HG02588 (cell line): ENCODE measurements around the gene KLRF1.
A peak's percentile ranks its signal among the peaks of the same experiment; 100 is the strongest.

Experiments used
- ATAC-seq: cut with Tn5 transposase; IDR thresholded peaks from one replicate; pipeline ENCODE4 v1.9.1; 2021; ENCODE audit warnings: mild to moderate bottlenecking, moderate library complexity; ENCODE audit not compliant: unreplicated experiment

The KLRF1 gene

DNA sequence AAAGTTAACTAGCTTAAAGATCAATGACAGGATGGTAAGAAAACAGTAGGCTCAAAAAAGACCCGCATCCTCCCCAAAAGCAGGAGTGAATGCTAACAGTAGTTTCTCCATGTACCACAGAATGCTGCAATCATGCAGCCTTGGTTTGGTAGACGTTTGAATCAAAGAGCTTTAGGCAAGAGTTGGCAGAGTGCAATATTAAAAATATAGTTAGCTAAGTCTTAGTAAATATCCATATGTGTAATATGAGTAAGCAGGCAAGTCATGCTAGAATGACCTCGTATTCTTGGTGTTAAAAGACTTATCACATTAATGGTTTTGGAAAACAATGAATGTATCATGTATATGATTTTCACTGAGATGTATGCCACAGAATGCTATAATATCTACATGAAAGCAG lies 18.8 kb upstream of the KLRF1 start:
- ATAC-seq, result no peak

GRCh38 chr12:9809338-9809737 lies 17.9 kb upstream of the KLRF1 start:
- no peak for ATAC-seq

DNA sequence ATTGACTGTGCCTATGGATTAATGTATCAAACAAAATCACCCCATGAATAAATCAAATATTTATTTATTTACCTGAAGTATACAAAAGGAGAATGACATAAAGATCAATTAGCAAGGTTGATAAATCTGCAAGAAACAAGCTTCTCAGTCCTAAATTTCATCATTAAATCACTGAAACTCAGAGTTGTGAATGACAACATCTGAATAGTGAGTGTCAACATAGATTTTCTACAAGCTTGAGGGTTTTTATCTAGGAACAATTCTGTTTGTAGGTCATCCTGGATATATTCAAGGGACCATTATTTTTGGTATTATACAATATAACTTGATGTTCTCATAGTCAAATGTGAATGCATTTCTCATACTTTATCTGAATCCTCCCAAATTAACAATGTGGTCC lies 17.4 kb upstream of the KLRF1 start:
- no peak for ATAC-seq

DNA sequence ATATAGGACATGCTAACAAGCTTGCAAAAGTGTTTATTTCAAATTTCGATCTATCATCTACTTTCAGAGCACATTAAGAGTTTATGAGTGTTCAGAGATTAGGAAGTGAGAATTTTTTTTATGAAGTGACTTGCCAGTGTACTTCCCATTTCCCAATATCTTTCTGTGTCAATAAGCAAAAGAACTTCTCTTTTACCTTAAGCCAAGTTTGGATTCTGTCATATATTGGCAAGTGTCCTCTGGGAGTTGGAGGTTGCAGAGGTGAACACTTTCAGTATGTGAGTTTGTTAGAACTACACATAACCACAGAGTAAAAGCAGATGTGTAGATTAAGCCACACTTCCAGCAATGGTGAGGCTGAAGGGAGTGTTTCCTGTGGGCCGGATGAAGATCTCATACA lies 16.6 kb upstream of the KLRF1 start:
- no peak for ATAC-seq

DNA sequence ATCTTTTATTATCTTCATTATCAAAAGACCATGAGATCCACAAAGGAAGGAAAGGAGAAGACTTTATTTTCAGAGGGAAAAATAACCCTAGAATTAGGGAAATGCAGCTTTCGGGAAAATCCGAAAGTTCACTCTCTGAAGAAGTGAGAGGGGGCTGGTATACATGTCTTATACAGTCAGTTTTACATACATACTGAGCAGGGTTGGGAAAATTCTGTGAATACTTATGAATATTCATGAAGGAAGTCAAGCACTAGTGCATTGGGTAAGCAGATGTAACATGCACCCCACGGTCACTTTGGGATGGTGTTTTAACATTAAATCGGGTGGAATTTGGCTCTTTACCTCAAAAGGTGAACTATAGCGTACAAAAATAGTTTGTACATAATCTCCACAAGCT lies 15.7 kb upstream of the KLRF1 start:
- no peak for ATAC-seq

- peak; percentile 93 for ATAC-seq
Measured at GRCh38 chr12:9813821-9814798, 13.2 kb upstream of the KLRF1 start.

DNA sequence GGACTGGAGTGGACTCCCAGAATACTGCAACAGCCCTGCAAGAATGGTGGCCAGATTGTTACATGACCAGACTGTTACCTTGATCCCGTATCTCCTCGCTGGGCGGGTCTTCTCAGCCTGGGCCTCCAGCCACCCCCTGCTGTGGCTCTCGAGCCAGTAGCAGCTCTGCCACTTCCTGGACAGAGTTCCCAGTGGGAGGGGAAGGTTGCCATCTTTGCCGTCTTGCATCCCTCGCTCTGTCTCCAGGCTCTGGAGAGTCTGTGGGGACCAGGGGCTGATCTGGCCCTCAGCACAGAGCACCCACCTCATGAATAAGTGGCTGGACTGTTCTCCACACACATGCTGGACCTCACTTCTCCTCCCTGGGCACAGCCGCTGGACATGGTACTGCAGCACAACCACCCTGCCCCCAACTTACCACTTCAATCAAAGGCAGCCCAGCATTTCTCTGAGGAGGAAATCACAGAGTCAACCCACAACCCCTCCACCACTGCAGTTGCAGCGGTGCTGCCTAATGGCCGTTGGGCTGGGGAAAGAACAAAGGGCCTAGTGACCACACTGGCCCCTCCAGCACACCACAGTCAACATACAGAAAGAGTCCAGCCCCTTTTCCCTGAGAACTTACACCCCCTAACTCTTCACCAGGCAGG lies 6.9 kb upstream of the KLRF1 start:
- no peak for ATAC-seq

GRCh38 chr12:9829483-9829882 lies 2.2 kb downstream of the KLRF1 start:
- no peak for ATAC-seq

DNA sequence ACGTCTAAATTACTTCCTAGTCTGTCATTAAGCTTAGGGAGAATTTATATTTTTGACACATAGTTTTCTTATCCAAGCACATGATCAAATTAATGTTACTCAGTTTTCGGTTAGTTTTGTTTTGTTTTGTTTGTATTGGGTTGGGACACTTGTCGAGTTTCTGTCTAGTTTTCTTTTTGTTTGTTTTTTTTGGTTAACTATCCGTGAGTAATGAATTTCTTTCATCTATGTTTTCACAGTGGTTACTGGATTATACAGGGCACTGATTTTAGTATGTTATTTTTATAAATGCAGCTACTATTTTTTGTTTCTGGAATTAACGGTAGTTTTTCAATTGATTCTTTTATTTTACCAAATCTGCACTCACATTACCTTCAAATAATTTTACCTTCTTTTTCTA lies 2.7 kb downstream of the KLRF1 start:
- ATAC-seq, result no peak

DNA sequence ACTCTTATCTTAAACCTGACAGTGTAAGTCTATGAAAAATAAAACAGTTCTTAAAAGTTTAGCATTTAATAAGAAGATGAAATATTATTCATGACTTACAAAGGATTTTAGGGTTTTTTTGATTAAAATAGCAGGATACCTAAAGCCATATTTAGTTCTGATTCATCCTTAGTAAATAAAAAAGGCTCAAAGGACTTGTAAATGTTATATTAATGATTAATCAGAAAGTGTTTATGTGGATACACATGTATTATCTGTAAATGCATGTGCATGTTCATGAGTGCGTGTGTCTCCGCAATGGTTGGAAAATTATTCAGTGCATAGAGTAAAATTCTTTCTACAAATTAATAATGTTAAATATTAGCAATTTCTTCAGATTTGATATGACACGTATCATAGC lies 4.4 kb downstream of the KLRF1 start:
- ATAC-seq, result no peak

DNA sequence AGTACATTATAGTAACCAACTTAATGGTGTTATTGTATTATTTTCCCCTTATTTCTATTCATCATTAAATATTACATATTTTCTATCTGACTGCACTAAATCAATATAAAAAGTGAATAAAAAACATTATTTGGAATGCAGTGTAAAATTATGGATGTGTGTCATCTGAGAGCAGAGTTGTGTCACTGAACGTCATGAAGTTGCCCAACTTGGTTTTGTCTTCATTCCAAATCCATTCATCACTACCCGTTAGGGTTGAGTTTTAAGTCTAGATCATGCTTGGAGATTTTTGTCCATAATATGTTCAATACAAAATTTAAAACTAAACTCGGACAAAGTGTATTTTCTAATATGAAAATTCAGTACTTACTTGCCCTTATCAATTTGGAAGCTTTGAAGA lies 16.1 kb downstream of the KLRF1 start:
- no peak for ATAC-seq

DNA sequence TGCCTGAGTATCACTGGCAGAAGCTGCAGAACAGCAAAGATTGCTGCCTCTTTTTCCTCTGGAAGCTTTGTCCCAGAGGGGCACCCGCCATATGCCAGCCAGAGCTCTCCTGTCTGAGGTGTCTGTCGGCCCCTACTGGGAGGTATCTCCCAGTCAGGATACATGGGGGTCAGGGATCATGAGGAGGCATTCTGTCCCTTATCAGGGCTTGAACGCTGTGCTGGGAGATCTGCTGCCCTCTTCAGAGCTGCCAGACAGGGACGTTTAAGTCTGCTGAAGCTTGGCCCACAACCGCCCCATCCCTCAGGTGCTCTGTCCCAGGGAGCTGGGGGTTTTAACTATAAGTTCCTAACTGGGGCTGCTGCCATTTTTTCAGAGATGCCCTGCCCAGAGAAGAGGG lies 21.6 kb downstream of the KLRF1 start:
- no peak for ATAC-seq

- ATAC-seq, result no peak
Measured at GRCh38 chr12:9851050-9851449, 23.8 kb downstream of the KLRF1 start.

DNA sequence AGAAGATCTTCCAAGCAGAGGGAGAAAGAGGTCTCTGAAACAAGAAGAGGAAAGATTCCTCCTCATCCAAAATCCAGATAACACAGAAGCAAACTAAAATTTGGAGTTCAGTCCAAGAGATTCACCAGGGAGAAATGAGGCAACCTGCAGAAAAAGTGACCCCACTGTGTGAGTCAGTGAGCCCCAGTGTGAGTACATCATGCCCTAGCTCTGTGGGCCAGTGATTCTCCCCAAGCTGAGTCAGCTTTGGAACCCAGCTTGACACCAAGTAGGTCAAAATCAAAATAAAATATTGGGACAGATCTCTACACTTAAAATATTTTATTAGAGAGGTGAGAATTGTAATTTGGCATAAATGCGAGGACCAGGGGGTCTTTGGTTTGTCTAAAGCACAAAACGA lies 24.6 kb downstream of the KLRF1 start:
- ATAC-seq, result no peak

DNA sequence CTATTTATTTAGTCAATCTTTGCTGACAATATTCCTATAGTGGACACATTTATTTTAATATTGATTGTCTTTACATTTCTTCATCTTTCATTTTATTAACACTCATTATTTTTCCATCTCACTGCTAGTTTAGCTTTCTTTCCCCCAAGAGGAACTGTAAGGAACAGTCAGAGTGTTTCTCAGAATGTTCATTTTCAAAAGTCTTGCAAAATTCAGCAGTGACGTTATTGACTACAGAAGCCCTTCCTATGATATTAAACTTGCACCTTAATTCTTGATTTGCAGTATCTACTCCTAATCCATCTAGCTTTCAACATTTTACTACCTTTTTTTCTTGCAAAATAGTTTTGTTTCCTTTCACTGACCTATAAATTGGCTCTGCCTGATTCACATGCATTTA lies 28.9 kb downstream of the KLRF1 start:
- ATAC-seq, result no peak

- no peak for ATAC-seq
Measured at GRCh38 chr12:9856894-9857293, 29.6 kb downstream of the KLRF1 start.

GRCh38 chr12:9858135-9858534 lies 30.9 kb downstream of the KLRF1 start:
- no peak for ATAC-seq

- ATAC-seq, result no peak
Measured at GRCh38 chr12:9864913-9865675, 37.8 kb downstream of the KLRF1 start.

DNA sequence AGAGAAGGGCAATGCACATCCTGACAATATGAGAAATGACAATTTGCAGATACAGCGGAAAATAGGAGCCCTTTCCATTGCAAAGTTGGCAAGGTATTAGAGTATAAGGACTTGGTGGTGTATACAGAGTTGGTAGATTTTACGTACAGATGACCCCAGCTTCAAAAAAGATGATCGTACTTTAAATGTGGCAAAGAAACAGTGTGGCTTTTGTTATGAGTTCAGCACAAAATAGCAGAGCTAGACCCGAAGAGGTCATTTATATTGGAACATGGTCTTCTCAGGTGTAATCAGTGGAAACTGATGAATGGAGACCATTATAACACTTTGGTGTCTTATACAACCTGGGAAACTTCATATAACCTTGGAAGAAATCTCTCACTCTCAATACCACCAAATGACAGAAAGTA lies 39.6 kb downstream of the KLRF1 start:
- ATAC-seq, result no peak

DNA sequence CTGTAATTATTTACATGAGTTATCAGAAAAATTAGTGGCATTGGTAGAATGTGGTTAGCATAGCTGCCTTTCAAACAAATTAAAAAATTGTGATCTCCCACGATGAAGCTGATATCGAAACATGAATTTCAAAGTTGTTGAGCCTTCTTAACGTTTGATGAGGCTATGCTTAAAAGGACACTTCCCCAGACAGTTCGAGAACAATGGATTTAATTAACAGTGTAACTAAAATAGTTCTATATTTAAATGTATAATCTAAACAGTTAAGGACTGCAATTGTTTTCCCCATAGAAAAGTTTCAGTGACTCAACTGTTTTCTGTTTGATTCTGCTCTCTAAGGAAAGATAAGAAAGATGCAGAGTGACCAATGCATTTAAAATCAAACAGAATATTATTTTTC lies 40.2 kb downstream of the KLRF1 start:
- no peak for ATAC-seq

DNA sequence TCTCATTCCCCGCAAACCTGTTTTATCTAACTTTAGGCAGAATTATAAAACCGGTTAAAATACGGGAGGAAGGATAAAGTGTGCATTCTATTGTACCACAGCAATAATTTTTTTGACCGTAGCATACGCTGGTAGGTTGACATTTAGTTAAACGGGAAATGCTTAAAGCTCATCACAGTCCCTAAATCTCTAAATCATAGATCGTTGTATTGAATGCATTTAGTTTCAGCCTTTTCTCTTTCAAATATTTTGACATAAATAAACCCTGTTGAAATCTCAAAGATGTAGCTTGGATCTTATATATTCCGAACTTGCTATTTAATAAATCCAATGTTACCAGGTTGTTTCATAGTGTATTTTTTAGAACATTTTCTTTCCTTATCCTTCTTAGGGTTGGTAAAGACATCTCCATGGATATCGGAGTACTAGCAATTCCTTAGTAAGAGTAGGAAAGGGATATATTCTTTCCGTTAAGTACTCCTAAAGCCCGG lies 41.1 kb downstream of the KLRF1 start:
- no peak for ATAC-seq

- no peak for ATAC-seq
Measured at GRCh38 chr12:9868951-9869306, 41.6 kb downstream of the KLRF1 start.
